GM19468 (cell line): ENCODE data around the gene TSHZ3.

Experiments
- ATAC-seq: cut with Tn5 transposase; IDR thresholded peaks from one replicate; pipeline ENCODE4 v1.9.1; 2021; ENCODE audit warnings: mild to moderate bottlenecking, moderate library complexity, moderate number of reproducible peaks; ENCODE audit not compliant: unreplicated experiment; ENCODE audit errors: extremely low read depth

TSHZ3 gene

DNA sequence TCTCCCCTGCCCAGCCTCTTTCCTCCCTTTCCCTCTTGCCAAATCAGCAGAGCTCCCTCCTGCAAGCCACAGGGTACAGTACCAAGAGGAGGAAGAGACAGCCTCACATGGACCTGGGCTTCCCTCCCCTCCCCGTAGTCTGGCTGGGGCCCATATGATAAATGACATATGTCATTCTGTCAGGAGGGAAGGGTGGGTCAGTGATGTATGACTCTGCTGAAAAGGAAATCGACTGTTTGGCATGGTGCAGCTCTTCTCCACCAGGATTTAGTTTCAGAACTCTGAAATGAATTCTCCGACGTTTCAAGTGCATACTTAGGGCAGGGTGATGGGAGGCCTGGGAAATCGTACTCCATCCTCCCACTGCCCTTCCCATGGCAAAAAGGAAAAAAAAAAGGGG, 9.8 kb downstream of the TSHZ3 start:
- ATAC-seq = no peak

GRCh38 chr19:31338069-31338776, 11.0 kb downstream of the TSHZ3 start:
- no peak for ATAC-seq

- ATAC-seq = no peak
Measured at GRCh38 chr19:31337008-31337914, 12.0 kb downstream of the TSHZ3 start.

GRCh38 chr19:31335716-31336115, 13.5 kb downstream of the TSHZ3 start:
- no peak for ATAC-seq

- ATAC-seq = no peak
Measured at GRCh38 chr19:31334849-31335624, 14.2 kb downstream of the TSHZ3 start.

DNA sequence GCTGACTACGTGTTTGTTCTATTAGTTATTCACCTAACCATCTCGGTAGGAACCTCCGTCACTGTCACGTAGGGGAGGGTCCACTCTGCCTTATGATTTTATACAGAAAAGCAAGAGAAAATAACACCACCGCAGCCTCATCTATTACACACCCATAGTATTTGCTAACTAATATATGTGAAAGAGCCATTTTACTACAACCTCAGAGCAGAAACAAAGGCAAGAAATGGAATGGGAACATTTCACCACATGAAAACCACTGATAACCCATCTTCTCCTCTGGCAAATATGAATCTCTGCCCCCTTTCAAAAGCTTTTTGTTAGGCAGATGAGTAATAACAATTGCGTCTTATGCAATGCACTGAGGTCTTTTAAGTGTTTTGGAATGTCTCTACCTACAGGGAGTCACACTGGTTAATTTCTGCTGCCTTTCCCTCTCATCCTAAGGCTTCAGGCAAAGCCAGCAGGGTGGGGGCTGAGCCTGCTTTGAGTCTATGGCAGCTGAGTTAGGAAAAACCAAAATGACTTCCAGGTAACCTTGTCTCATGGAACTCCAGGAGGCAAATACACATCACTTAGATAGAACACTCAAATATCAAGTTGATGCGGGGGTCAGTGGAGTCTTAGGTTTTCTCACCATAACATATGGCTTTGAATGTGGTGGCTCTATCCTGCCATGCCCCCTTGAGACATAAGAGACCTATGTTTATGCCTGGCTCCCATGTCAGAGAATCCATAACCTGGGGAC, 15.0 kb downstream of the TSHZ3 start:
- no peak for ATAC-seq

DNA sequence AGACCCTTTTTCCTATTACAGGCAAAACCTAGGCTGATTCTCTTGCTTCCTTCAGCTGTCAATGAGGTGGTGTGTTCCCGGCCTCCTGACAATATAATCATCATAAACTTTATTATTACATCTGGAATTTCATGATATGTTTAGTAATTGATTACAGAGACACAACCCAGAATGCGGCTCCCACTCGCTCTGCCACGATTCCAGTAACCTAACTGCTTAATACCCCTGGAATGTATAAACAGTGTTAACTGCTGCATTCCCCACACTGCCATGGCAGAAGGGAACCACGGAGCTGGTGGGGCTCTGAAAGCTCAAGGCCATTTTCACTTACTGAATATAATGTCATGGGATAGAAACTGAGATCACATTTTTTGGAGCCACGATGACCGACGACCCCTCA, 17.1 kb downstream of the TSHZ3 start:
- no peak for ATAC-seq

DNA sequence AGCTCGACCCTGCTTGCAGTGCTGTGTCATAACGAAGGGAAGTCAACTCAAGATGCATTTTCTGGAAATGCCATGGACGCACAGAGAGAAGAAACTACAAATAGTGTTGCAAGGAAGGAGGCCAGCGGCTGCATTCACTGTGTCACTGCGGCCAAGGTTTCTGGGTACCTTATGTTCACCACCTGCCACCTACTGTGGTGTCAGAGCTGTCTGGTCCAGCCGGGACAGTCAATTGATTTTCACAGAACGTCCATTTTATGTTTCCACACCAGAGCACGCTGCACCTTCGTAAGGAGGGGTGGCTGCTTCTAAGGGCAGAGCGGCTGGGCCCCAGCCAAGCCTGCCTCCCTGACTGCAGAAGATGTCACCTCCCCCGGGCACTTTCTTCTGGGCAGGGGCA, 17.7 kb downstream of the TSHZ3 start:
- ATAC-seq = no peak

- ATAC-seq = no peak
Measured at GRCh38 chr19:31330761-31331160, 18.5 kb downstream of the TSHZ3 start.

DNA sequence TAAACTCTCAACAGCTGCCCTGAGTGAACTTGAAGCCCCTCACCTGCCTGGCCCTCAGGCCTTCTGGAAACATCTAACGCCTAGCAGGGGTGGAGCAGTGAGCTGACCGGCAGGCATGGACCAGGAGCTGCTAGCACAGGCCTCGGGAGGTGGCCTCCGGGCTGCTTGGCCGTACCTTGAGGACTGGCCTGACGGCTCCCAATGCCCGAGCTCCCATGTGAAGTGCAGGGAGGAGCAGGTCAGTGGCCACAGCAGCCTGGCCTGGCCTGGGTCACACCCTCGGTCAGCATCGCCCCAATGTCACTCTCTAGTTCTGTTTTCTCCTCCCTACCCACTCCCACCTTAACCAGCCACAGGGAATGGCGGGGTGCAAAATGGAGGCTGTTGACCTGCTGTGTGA, 19.0 kb downstream of the TSHZ3 start:
- ATAC-seq = no peak

DNA sequence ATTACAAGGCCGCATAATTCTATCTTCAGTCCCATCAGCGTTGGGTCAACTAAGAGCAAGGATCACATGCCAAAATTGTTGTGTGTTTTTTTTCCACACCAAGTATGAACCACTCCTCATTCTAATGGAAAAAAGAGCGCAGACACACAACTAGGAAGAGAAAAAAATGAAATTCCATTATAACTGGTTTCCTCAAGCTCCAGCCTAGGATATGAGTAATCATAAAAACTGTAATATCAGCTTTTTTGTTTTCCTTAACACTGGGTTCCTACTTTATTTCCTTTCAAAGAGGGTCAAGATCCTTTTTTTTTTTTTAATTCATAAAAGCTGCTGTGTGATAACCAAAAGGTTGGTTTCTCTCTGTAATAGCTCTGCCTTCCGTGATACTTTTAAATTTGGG, 19.4 kb downstream of the TSHZ3 start:
- no peak for ATAC-seq

DNA sequence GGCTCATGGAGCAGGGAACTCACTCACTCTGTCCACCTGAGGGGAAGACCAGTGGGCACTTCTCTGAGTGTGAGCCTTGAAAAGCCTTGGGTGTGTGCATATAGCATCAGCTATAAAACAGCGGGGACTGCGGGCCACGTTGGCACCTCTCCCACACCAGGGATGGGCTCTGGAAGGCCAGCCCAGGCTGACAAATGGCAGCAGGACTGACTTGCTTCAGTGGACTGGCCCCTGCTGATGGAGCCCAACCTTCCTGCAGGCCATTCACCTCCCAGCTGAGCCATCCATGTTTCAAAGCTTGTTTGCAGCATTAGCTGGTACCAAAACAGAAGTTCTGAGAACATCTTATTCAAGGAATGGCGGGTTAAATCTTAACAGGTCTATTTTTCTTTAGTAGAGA, 21.0 kb downstream of the TSHZ3 start:
- no peak for ATAC-seq

- no peak for ATAC-seq
Measured at GRCh38 chr19:31326329-31327028, 22.8 kb downstream of the TSHZ3 start.

DNA sequence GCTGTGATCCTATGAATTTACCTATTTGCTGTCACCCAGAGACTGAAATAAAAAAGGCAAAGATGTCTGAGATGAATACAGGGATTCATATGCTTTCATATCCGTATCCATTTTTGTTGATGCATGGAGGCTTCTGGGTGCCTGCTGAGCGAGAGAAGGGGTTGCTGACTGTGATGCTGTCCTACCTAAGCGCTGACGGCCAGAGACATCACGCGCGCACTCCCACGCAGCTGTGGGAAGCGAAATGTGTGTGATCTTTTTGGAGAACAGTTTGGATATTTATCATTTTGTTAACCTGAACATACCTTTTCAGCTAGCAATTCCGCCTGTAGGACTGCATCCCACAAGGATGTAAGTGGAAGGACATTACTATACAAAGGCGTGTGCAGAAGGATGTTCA, 23.9 kb downstream of the TSHZ3 start:
- ATAC-seq = no peak

DNA sequence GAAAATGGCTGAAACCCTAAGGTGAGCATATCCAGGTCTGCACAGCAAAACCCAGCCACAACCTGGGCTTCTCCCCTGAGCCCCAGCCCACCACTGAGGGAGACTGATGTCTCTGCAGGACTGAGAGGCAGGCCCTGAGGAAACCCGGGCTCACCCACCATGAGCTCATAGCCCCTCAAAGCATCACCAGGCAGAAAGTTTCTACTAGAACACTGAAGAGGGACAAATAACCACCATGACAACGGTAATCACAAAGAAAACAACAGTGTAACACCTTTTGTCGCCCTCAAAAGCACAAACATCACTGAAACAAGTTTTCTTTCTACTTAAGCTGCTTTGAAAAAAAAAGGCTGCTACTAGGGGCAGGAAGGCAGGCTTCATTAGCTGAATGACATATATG, 29.8 kb downstream of the TSHZ3 start:
- no peak for ATAC-seq

DNA sequence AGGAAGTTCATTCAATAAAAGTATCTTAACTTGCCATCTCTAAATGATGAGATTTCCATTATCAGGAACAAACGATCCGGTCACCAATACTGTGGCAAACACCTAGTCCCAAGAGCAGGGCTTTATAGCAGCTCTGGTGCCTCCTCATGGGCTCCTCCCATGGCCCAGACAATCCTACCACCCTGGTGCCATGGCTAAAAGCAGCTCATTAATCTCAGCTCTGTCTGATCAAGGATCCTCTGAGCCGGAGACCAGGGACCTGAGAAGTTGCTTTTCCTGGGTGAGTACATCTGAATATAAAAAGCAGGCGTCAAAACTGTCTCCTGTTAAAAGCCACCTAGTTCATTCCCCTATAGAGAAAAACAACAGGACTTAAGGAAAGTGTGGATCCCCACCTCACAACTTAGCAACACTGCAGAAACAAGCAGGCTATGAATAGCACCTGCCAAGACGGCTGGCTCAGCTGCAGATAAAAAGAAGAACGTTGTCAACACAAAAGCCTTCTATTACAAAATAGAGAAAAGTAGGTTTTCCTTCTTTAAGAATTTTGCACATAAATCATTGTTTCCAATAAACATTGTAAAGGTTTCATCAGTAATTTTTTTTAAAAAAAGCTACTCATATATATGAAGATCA, 30.3 kb downstream of the TSHZ3 start:
- no peak for ATAC-seq

DNA sequence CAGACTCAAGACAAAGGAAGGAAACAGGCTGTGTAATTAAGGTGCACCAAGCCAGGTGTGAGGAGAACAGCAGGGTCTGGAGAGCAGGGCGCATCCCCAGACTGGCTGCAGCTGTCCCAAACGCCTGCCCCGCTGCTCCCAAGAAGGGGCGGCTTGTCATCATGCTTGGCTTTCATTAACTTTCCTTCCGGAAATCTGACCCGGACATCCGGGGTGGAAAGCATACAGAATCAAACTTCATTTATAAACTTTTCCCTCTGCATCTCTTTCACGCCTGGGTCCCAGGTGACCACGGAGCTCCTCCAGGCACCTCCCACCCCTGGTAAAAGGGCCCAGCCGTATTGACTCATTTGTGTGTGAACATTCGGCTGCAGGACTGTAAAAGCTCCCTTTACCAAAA, 31.7 kb downstream of the TSHZ3 start:
- ATAC-seq = no peak

DNA sequence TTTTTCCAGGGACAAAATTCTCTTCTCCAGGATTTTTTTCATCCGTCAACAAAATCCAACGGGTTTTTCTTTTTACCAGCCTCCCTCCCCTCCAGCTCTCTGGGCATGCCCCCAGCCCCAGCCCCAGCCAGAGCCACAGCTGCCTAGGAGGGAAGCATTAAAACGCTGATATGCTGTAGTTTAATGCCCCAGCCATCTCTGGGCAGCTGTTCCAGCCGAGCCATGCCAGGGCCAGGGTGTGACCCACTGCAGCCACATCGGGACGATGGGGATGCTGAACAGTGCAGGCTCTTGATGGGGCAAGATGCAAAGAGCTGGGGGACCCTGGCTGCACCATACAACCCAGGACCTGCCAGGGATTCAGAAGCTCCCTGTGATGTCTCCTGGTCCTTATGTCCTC, 32.1 kb downstream of the TSHZ3 start:
- ATAC-seq = no peak
